Fibroblast of skin of right biceps (primary cell): ENCODE data around the gene NUDT22.
"Not testable (repeated sequence)": the region's sequence is repeated elsewhere in the genome, so short reads cannot be mapped to it uniquely, and the experiment has no call there.

ENCODE experiments used
- DNase-seq: peaks from one replicate; pipeline ENCODE4 v3.0.0-alpha.2; 2013

The NUDT22 gene

GRCh38 chr11:64245401-64245796, 19.3 kb downstream of the NUDT22 start:
- no peak for DNase-seq

- DNase-seq, result peak; percentile 96
These were observed 19.9 kb downstream of the NUDT22 start for GRCh38 chr11:64245797-64246620.

- not testable (repeated sequence) for DNase-seq
These were observed 20.5 kb downstream of the NUDT22 start for GRCh38 chr11:64246621-64246870.

GRCh38 chr11:64246871-64247728, 21.0 kb downstream of the NUDT22 start, which contains the start of gene PPP1R14B:
PPP1R14B (minus strand) TSS chr11:64246943; CDS start chr11:64246673, 270 bp downstream.
- peak; percentile 89 for DNase-seq

- DNase-seq, result no peak
These were observed 21.9 kb downstream of the NUDT22 start for GRCh38 chr11:64247729-64248531.

GRCh38 chr11:64248578-64248977, 22.5 kb downstream of the NUDT22 start:
- no peak for DNase-seq

GRCh38 chr11:64249038-64249437, 23.0 kb downstream of the NUDT22 start:
- no peak for DNase-seq

- no peak for DNase-seq
These were observed 23.7 kb downstream of the NUDT22 start for GRCh38 chr11:64249563-64250414.

GRCh38 chr11:64250415-64251015, 24.4 kb downstream of the NUDT22 start:
- DNase-seq, result no peak

- DNase-seq, result peak; percentile 54
These were observed 25.1 kb downstream of the NUDT22 start, which contains the start of gene PLCB3 for GRCh38 chr11:64251016-64251752. PLCB3 (plus strand) TSS chr11:64251530; CDS start chr11:64251650, 120 bp downstream.

GRCh38 chr11:64251753-64252002, 25.6 kb downstream of the NUDT22 start:
- DNase-seq, result no peak

GRCh38 chr11:64252003-64252872, 26.2 kb downstream of the NUDT22 start:
- DNase-seq, result peak; percentile 42

- DNase-seq, result no peak
These were observed 27.0 kb downstream of the NUDT22 start for GRCh38 chr11:64253043-64253442.

- DNase-seq, result no peak
These were observed 27.4 kb downstream of the NUDT22 start for GRCh38 chr11:64253481-64253880.

GRCh38 chr11:64254326-64254725, 28.3 kb downstream of the NUDT22 start:
- DNase-seq, result no peak

- no peak for DNase-seq
These were observed 29.4 kb downstream of the NUDT22 start for GRCh38 chr11:64255135-64256128.

GRCh38 chr11:64256300-64256699, 30.2 kb downstream of the NUDT22 start:
- no peak for DNase-seq

- no peak for DNase-seq
These were observed 32.3 kb downstream of the NUDT22 start for GRCh38 chr11:64258356-64258755.
